ENCODE data around the gene SLC17A7.
"Not testable (repeated sequence)": the region's sequence is repeated elsewhere in the genome, so short reads cannot be mapped to it uniquely, and the experiment has no call there.

SLC17A7 gene

GRCh38 chr19:49469828-49470614, 28.7 kb upstream of the SLC17A7 start:
- DNase-seq = peak; percentile 90

GRCh38 chr19:49468746-49469447, 27.6 kb upstream of the SLC17A7 start:
- DNase-seq = peak; percentile 80

- no peak for DNase-seq
Measured at GRCh38 chr19:49468199-49468598, 26.9 kb upstream of the SLC17A7 start.

- DNase-seq = no peak
Measured at GRCh38 chr19:49465371-49465770, 24.0 kb upstream of the SLC17A7 start.

GRCh38 chr19:49463960-49464740, 22.8 kb upstream of the SLC17A7 start:
- no peak for DNase-seq

GRCh38 chr19:49462492-49462891, 21.2 kb upstream of the SLC17A7 start:
- DNase-seq = no peak

- no peak for DNase-seq
Measured at GRCh38 chr19:49461656-49462055, 20.3 kb upstream of the SLC17A7 start.

GRCh38 chr19:49461130-49461529, 19.8 kb upstream of the SLC17A7 start:
- not testable (repeated sequence) for DNase-seq

GRCh38 chr19:49459388-49459787, 18.1 kb upstream of the SLC17A7 start:
- no peak for DNase-seq

GRCh38 chr19:49458567-49458903, 17.2 kb upstream of the SLC17A7 start:
- no peak for DNase-seq

GRCh38 chr19:49456326-49456725, 15.0 kb upstream of the SLC17A7 start:
- no peak for DNase-seq

GRCh38 chr19:49455773-49456172, 14.4 kb upstream of the SLC17A7 start:
- no peak for DNase-seq

GRCh38 chr19:49453757-49454240, 12.5 kb upstream of the SLC17A7 start:
- DNase-seq = no peak

- DNase-seq = peak; percentile 99
Measured at GRCh38 chr19:49453013-49453756, 11.9 kb upstream of the SLC17A7 start, which contains the start of gene ALDH16A1. TSS of gene ALDH16A1 (plus strand) at chr19:49453225. CDS start at chr19:49453332, 107 bp downstream.

- peak; percentile 92 for DNase-seq
Measured at GRCh38 chr19:49451430-49452181, 10.3 kb upstream of the SLC17A7 start, which contains the start of gene PIH1D1. TSS of gene PIH1D1 (minus strand) at chr19:49451814. CDS start at chr19:49451574, 240 bp downstream.

GRCh38 chr19:49450405-49450804, 9.1 kb upstream of the SLC17A7 start:
- DNase-seq = no peak

- DNase-seq = no peak
Measured at GRCh38 chr19:49448432-49448786, 7.1 kb upstream of the SLC17A7 start.

GRCh38 chr19:49447485-49448431, 6.4 kb upstream of the SLC17A7 start:
- DNase-seq = peak; percentile 74

- DNase-seq = no peak
Measured at GRCh38 chr19:49445997-49446396, 4.7 kb upstream of the SLC17A7 start.

- DNase-seq = not testable (repeated sequence)
Measured at GRCh38 chr19:49444100-49444700, 2.9 kb upstream of the SLC17A7 start.

Data from activated CD8-positive, alpha-beta memory T cell treated with anti-CD3 and anti-CD28 coated beads, Interleukin-2, amount 50 U/mL, for 48 hours (primary cell).